GM13976 (cell line): ENCODE results near the gene ATP7A.
A peak's percentile ranks its signal among the peaks of the same experiment; 100 is the strongest.
"Not testable (repeated sequence)": the region's sequence is repeated elsewhere in the genome, so short reads cannot be mapped to it uniquely, and the experiment has no call there.

Experiments used
- DNase-seq: peaks from one replicate; pipeline ENCODE4 v3.0.0; 2012; ENCODE audit warnings: low spot score
- CTCF ChIP-seq: IDR thresholded peaks from 2 replicates; pipeline ENCODE4 v1.5.1; 2012; ENCODE audit warnings: borderline replicate concordance, mild to moderate bottlenecking; ENCODE audit not compliant: insufficient read depth; ENCODE audit errors: extremely low read depth, missing control alignments, control extremely low read depth
- in situ Hi-C: fragments of 300-500 bp; cut with MboI; formaldehyde crosslinking; loops from one replicate; pipeline ENCODE4 v1.12.0; 2022; ENCODE audit warnings: low sequenced_read_pairs, mixed read lengths, inconsistent platforms; ENCODE audit not compliant: unreplicated experiment

ATP7A gene

GRCh38 chrX:77899081-77899828 lies 11.2 kb upstream of the ATP7A start, which contains the start of gene COX7B:
COX7B (plus strand) TSS chrX:77899468; CDS start chrX:77899554, 86 bp downstream.
- DNase-seq: peak; percentile 68
- TF ChIP-seq CTCF: peak; percentile 17
- in situ Hi-C loops: no loop called here

- no peak for TF ChIP-seq CTCF
- no peak for DNase-seq
- in situ Hi-C loops: loop anchor here (10.0 kb wide), 1 partner anchor 194 kb away; no protein-coding TSS in a partner anchor
Observed at GRCh38 chrX:77900688-77901087, 9.8 kb upstream of the ATP7A start.

- in situ Hi-C loops: loop anchor here (10.0 kb wide), 1 partner anchor 193 kb away; no protein-coding TSS in a partner anchor
- no peak for TF ChIP-seq CTCF
- DNase-seq: no peak
Observed at GRCh38 chrX:77901506-77901905, 9.0 kb upstream of the ATP7A start.

GRCh38 chrX:77917294-77917933 lies 6.9 kb downstream of the ATP7A start:
- TF ChIP-seq CTCF: no peak
- in situ Hi-C loops: no loop called here
- DNase-seq: no peak

- TF ChIP-seq CTCF: no peak
- in situ Hi-C loops: no loop called here
- no peak for DNase-seq
Observed at GRCh38 chrX:77918568-77918967, 8.1 kb downstream of the ATP7A start.

- DNase-seq, in situ Hi-C loops: not testable (repeated sequence)
Observed at GRCh38 chrX:77919370-77919769, 8.9 kb downstream of the ATP7A start.

- no peak for DNase-seq
- in situ Hi-C loops: no loop called here
- no peak for TF ChIP-seq CTCF
Observed at GRCh38 chrX:77922787-77923186, 12.3 kb downstream of the ATP7A start.
